SW480 (cell line): ENCODE data around the gene CEP55.
"Not testable (repeated sequence)": the region's sequence is repeated elsewhere in the genome, so short reads cannot be mapped to it uniquely, and the experiment has no call there.

Experiments
- DNase-seq: peaks from one replicate; pipeline ENCODE4 v3.0.0-alpha.2; 2016; ENCODE audit warnings: low spot score

The CEP55 gene

GRCh38 chr10:93513091-93513490 lies 16.7 kb downstream of the CEP55 start:
- DNase-seq: no peak

GRCh38 chr10:93514521-93514920 lies 18.1 kb downstream of the CEP55 start:
- no peak for DNase-seq

GRCh38 chr10:93515071-93516005 lies 18.9 kb downstream of the CEP55 start:
- no peak for DNase-seq

DNA sequence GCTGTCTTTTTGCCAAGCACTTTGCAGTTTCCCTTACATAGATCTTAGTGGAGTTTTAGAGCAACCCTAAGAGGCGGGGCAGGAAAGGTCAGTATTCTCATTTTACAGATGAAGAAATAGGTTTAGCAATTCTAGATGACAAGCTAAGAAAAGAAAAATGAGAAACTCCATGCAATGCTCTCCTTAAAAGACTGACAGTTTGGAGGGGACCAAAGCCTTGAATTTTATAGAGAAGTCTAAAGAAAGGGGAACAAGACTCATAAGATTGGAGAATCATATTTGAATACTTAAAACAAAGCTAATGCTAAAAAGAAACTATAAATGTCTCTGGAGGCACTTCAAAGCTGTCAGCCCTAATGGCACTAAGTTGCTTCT lies 19.6 kb downstream of the CEP55 start:
- DNase-seq: no peak

GRCh38 chr10:93518531-93518930 lies 22.1 kb downstream of the CEP55 start:
- no peak for DNase-seq

GRCh38 chr10:93535293-93535692 lies 38.9 kb downstream of the CEP55 start:
- DNase-seq: no peak

- not testable (repeated sequence) for DNase-seq
These were observed 44.5 kb downstream of the CEP55 start for GRCh38 chr10:93540871-93541270.

GRCh38 chr10:93541402-93542357 lies 45.3 kb downstream of the CEP55 start:
- no peak for DNase-seq

DNA sequence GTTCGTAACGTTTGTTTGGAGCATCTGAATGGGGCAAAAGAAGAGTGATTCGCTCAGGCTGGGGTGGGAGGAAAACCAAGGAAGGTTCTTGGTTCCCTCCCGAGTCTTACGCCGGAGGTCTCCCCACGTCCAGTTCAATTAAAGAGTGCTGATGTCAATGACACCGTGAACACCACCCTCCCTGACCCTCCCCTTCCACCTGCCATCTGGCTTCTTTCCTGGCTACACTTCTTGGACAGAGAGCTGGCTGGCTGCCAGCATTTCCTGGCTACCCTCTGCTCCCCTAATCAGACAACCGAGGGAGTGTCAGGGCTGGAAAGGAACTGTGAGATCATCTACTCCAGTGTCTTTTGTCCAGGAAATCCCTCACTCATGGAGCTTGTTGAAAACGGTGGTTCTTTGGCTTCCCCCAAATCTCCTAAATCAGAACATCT lies 46.0 kb downstream of the CEP55 start:
- no peak for DNase-seq

DNA sequence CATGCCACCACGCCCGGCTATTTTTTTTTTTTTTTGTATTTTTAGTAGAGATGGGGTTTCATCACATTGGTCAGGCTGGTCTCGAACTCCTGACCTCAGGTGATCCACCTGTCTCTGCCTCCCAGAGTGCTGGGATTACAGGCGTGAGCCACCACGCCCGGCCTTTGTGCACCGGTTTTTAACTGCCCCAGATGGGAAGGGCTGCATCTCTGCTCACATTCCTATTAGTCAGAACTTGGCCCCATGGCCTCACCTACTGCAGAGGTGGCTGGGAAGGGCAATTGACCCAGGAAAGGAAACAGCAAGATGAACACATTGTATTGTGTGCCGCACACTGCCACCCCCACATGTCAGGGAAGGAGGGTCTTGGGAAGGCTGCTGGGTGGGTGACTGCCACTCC lies 50.6 kb downstream of the CEP55 start:
- not testable (repeated sequence) for DNase-seq

DNA sequence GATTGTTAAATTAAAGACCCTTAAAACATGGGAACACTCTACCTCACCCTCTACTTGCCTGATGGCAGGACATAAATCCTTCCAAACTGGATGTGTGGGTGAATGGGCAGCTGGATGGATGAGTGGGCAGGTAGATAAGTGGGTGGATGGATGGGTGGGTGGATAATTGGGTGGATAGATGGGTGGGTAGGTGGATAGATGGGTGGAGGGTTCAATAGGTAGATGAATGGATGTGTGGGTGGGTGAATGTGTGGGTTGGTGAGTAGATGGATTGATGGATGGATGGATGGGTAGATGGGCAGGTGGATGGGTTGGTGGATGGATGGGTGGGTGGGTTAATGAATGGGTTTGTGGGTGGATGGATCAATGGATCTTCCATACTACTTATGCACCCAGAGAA lies 51.1 kb downstream of the CEP55 start:
- no peak for DNase-seq

DNA sequence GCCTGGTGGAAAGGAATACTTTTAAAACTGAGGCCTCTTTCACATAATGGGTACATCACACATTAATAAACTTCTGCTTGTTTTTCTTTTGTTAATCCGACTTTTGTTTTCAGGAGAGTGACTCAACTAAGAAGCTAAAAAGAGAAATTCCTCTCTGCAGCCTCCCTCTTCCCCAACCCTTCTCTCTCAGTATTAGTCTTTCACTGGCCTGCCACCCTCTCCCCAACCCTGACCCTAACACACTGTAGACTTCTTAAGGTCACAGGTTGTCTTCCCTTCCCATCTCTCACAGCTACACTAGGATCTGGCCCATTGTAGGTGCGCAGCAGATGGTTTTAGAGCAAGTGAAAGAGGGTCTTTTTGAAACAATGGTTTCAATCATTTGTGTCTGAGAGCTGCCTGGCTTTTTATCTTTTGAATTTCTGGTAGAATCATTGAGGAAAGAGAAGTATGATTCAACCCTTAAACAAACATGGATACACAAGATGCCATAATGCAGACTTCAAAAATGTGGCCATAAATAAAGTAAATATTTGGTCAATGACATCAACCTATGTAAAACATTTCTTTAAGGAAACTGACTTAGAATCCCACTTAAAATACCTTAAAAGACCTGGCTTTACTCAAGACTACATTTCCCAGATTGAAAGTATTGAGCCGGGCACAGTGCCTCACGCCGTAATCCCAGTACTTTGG lies 52.1 kb downstream of the CEP55 start:
- DNase-seq: no peak

- no peak for DNase-seq
These were observed 54.2 kb downstream of the CEP55 start for GRCh38 chr10:93550606-93551005.

DNA sequence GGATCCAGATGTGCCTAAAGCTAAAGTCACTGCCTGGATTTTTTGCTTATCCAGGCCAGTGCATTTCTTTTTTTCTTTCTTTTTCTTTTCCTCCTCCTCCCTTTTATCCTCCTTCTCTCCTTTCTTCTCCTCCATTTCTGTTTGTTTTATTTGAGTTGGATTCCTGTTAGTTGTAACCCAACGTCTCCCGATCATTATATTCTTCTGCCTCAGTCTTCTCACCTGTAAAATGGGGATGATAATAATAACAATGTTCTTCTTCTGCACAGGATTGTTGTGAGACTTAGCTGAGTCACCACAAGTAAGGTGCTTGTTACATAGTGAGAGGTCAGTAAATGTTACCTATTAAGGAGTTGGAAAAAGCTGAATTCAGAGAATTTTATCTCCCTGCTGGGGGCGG lies 56.4 kb downstream of the CEP55 start:
- no peak for DNase-seq

- DNase-seq: no peak
These were observed 57.3 kb downstream of the CEP55 start for GRCh38 chr10:93553482-93554315.

GRCh38 chr10:93554316-93554663 lies 57.9 kb downstream of the CEP55 start:
- no peak for DNase-seq

- peak; percentile 55 for DNase-seq
These were observed 58.5 kb downstream of the CEP55 start for GRCh38 chr10:93554760-93555432.

- no peak for DNase-seq
These were observed 63.1 kb downstream of the CEP55 start for GRCh38 chr10:93559490-93559889.

DNA sequence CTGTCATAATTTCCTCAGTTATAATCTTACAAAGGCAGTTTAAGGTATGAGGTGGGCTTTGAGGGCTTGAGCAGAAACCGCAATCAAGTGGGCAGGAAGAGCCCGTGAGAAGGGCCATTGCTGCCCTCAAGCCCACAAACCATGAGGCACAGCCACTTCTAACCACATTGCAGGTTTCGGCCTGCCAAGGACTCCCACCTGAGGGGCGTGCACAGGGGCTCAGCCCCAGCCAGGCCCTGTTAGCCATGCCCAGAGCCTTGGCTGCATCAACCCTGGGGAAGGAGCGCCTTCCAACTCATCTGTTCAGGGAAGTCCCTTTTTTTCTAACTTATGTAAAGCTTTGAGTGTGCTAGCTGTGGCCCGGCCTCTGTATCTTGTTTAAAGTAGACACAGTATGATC lies 64.1 kb downstream of the CEP55 start:
- no peak for DNase-seq

DNA sequence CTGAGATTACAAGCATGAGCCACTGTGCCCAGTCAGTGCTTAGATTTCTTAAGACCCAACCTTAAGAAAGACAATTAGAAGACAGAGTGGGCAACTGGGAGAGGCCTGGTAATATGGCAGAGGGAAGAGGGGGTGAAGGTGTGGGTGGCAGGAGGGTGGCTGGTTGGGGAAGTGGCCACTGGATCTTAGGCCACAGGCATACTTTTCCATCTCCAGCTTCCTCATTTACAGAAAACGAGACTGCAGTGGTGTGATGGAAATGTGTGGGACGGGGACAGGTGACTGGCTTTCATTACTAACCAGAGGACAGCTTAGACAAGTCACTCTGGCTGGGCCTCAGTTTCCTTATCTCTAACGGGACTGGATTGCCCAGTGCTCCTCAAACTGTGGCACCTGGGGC lies 69.0 kb downstream of the CEP55 start:
- no peak for DNase-seq
